Endodermal cell (in vitro differentiated cells): ENCODE measurements around the gene KRT7. TPM values are rescaled to one million over a fixed set of nuclear protein-coding genes. Genes with fewer than 3 reads are reported as not detected.

Source experiments
- DNase-seq: peaks from one replicate; pipeline ENCODE4 v3.0.0-alpha.2; 2017
- H3K27ac ChIP-seq: 2 replicates; pipeline ENCODE4 v1.5.1; 2013; ENCODE audit warnings: mild to moderate bottlenecking, low read depth, low read length, moderate library complexity
- H3K27me3 ChIP-seq: 2 replicates; pipeline ENCODE4 v1.6.1; 2013; ENCODE audit warnings: mild to moderate bottlenecking, low read length, moderate library complexity; ENCODE audit not compliant: insufficient read depth, control insufficient read depth, poor library complexity, severe bottlenecking
- H3K36me3 ChIP-seq: 2 replicates; pipeline ENCODE4 v1.7.0; 2013; ENCODE audit warnings: mild to moderate bottlenecking, low read length, moderate library complexity; ENCODE audit not compliant: control insufficient read depth, insufficient read depth
- H3K4me1 ChIP-seq: one replicate; pipeline ENCODE4 v1.7.0; 2013; ENCODE audit warnings: low read length; ENCODE audit not compliant: control insufficient read depth, insufficient read depth
- H3K4me3 ChIP-seq: 2 replicates; pipeline ENCODE4 v1.5.1; 2013; ENCODE audit warnings: mild to moderate bottlenecking, low read length, moderate library complexity
- H3K9ac ChIP-seq: 2 replicates; pipeline ENCODE4 v1.6.1; 2013; ENCODE audit warnings: mild to moderate bottlenecking, low read length, moderate library complexity; ENCODE audit not compliant: poor library complexity, severe bottlenecking; ENCODE audit errors: extremely low read depth
- H3K9me3 ChIP-seq: 2 replicates; pipeline ENCODE4 v1.6.1; 2013; ENCODE audit warnings: mild to moderate bottlenecking, low read length, moderate library complexity; ENCODE audit not compliant: control insufficient read depth
- H3K27ac Mint-ChIP-seq: 2 replicates; pipeline ENCODE4 v1.8.0; 2020; ENCODE audit warnings: mixed read lengths
- H3K27me3 Mint-ChIP-seq: 2 replicates; pipeline ENCODE4 v1.8.0; 2021; ENCODE audit warnings: mild to moderate bottlenecking, mixed read lengths; ENCODE audit not compliant: insufficient read depth
- H3K36me3 Mint-ChIP-seq: 2 replicates; pipeline ENCODE4 v1.8.0; 2020; ENCODE audit warnings: low read depth, mixed read lengths
- H3K4me1 Mint-ChIP-seq: 2 replicates; pipeline ENCODE4 v1.8.0; 2020; ENCODE audit warnings: mixed read lengths
- H3K4me3 Mint-ChIP-seq: 2 replicates; pipeline ENCODE4 v1.8.0; 2020; ENCODE audit warnings: mild to moderate bottlenecking, moderate library complexity, mixed read lengths
- H3K9me3 Mint-ChIP-seq: 2 replicates; pipeline ENCODE4 v1.8.0; 2020; ENCODE audit warnings: mild to moderate bottlenecking, mixed read lengths
- CTCF ChIP-seq: fragments of 200-600 bp; sonication (generic); conservative IDR thresholded peaks from 2 replicates; pipeline ENCODE4 v1.5.0; 2021; ENCODE audit warnings: antibody characterized with exemption, mild to moderate bottlenecking
- WGBS, 2 experiments: methylation state at CpG; one replicate each; pipeline versions ENCODE4 v1.1.5 to v1.1.7; 2013; ENCODE audit warnings: missing lambda C conversion rate in 2 of 2, mixed read lengths in 1 of 2; ENCODE audit not compliant: insufficient coverage in 1 of 2, insufficient read length in 1 of 2; 5-methylcytosine and 5-hydroxymethylcytosine counted together
- total RNA-seq, 2 donors: library from RNA; stranded (reverse); fragmentation: NEBNext Ultra II Directional in 1 of 2; extraction: Animal tissue kit (Norgen Biotek cat#: 25700) in 1 of 2; gene quantifications; 2 replicates in 1 of 2; 3 replicates in 1 of 2; pipeline ENCODE4 v1.2.1, GENCODE V29; 2021

The KRT7 gene
- total RNA-seq, 2 donors from 2014 or later, result 1.5 TPM; not detected in 1

- H3K27ac Mint-ChIP-seq, result no peak overlapping the region
These were observed 34.7 kb downstream of the KRT7 start for GRCh38 chr12:52267699-52268098.

GRCh38 chr12:52268212-52268611 is 35.2 kb downstream of the KRT7 start:
- no peaks in the 10 kb centered on the region for H3K36me3 ChIP-seq
- H3K27ac ChIP-seq, result no peak overlapping the region
- no peak overlapping the region for H3K4me3 ChIP-seq
- peaks cover 2% of the 10 kb centered on the region for H3K9me3 ChIP-seq
- DNase-seq, result peak; percentile 28
- peaks cover 4% of the 10 kb centered on the region for H3K27me3 ChIP-seq
- 77 to 93% methylated on average over 2 of the region's 2 CpGs for WGBS, 2 experiments
- Mint-ChIP-seq H3K9me3 (no peaks in the 10 kb centered on the region), H3K36me3 (no peaks in the 10 kb centered on the region), H3K4me1 (no peaks in the 10 kb centered on the region), H3K27me3 (peaks cover 15% of the 10 kb centered on the region), H3K4me3 (no peak overlapping the region), H3K27ac (no peak overlapping the region)
- no peak for TF ChIP-seq CTCF
- H3K4me1 ChIP-seq, result no peaks in the 10 kb centered on the region
- H3K9ac ChIP-seq, result no peak overlapping the region

More at GRCh38 chr12:52267699-52268098, 34.7 kb downstream of the KRT7 start:
- DNase-seq, result no peak
- no peaks in the 10 kb centered on the region for H3K36me3 Mint-ChIP-seq
- Histone ChIP-seq H3K27ac (no peak overlapping the region), H3K4me1 (no peaks in the 10 kb centered on the region), H3K36me3 (no peaks in the 10 kb centered on the region), H3K27me3 (peaks cover 4% of the 10 kb centered on the region), H3K9ac (no peak overlapping the region), H3K9me3 (peaks cover 7% of the 10 kb centered on the region), H3K4me3 (no peak overlapping the region)
- peaks cover 15% of the 10 kb centered on the region for H3K27me3 Mint-ChIP-seq
- H3K4me1 Mint-ChIP-seq, result no peaks in the 10 kb centered on the region
- no peak overlapping the region for H3K4me3 Mint-ChIP-seq
- WGBS, 2 experiments, result 82 to 93% methylated on average over 1 to 3 of the region's 3 CpGs
- peaks cover 4% of the 10 kb centered on the region for H3K9me3 Mint-ChIP-seq
- TF ChIP-seq CTCF, result no peak

GRCh38 chr12:52270541-52271070 is 37.6 kb downstream of the KRT7 start:
- no peak for TF ChIP-seq CTCF
- Histone ChIP-seq H3K9ac (no peak overlapping the region), H3K27me3 (peaks cover 11% of the 10 kb centered on the region), H3K4me1 (no peaks in the 10 kb centered on the region), H3K27ac (no peak overlapping the region), H3K9me3 (no peaks in the 10 kb centered on the region), H3K36me3 (no peaks in the 10 kb centered on the region), H3K4me3 (no peak overlapping the region)
- Mint-ChIP-seq H3K27ac (no peak overlapping the region), H3K4me3 (no peak overlapping the region), H3K27me3 (peaks cover 25% of the 10 kb centered on the region), H3K9me3 (no peaks in the 10 kb centered on the region), H3K36me3 (no peaks in the 10 kb centered on the region), H3K4me1 (no peaks in the 10 kb centered on the region)
- WGBS, 2 experiments, result 84 to 86% methylated on average over 3 to 6 of the region's 6 CpGs
- peak; percentile 27 for DNase-seq
